ENCODE data around the gene KLHL29. TPM values are rescaled to one million over a fixed set of nuclear protein-coding genes. Genes with fewer than 3 reads are reported as not detected.
A peak's percentile ranks its signal among the peaks of the same experiment; 100 is the strongest.

Gene KLHL29
- total RNA-seq, 1 donor from 2014 or later: 8.4 TPM

GRCh38 chr2:23567161-23567756 is 182.3 kb downstream of the KLHL29 start:
- Mint-ChIP-seq H3K4me3 (no peak overlapping the region), H3K9me3 (no peaks in the 10 kb centered on the region), H3K27ac (ENCODE audit: unreplicated experiment) (no peak overlapping the region), H3K36me3 (ENCODE audit: low read depth) (no peaks in the 10 kb centered on the region), H3K4me1 (peaks cover 46% of the 10 kb centered on the region), H3K27me3 (ENCODE audit: low read depth) (no peaks in the 10 kb centered on the region)
- no peak for TF ChIP-seq CTCF (conservative IDR thresholded peaks at IDR 0.05)
- no peak for DNase-seq (ENCODE audit: low read depth, low spot score)

- H3K4me1 Mint-ChIP-seq: peaks cover 45% of the 10 kb centered on the region
- H3K36me3 Mint-ChIP-seq (ENCODE audit: low read depth): no peaks in the 10 kb centered on the region
- H3K27me3 Mint-ChIP-seq (ENCODE audit: low read depth): no peaks in the 10 kb centered on the region
- no peaks in the 10 kb centered on the region for H3K9me3 Mint-ChIP-seq
- H3K4me3 Mint-ChIP-seq: no peak overlapping the region
- TF ChIP-seq CTCF (conservative IDR thresholded peaks at IDR 0.05): no peak
- no peak overlapping the region for H3K27ac Mint-ChIP-seq (ENCODE audit: unreplicated experiment)
- DNase-seq (ENCODE audit: low read depth, low spot score): no peak
These were observed 183.2 kb downstream of the KLHL29 start for GRCh38 chr2:23568211-23568610.

GRCh38 chr2:23568626-23569190 is 183.7 kb downstream of the KLHL29 start:
- TF ChIP-seq CTCF (conservative IDR thresholded peaks at IDR 0.05): no peak
- H3K27me3 Mint-ChIP-seq (ENCODE audit: low read depth): no peaks in the 10 kb centered on the region

GRCh38 chr2:23569761-23570365 is 184.9 kb downstream of the KLHL29 start:
- no peak for TF ChIP-seq CTCF (conservative IDR thresholded peaks at IDR 0.05)
- Mint-ChIP-seq H3K9me3 (no peaks in the 10 kb centered on the region), H3K4me3 (no peak overlapping the region), H3K27me3 (ENCODE audit: low read depth) (no peaks in the 10 kb centered on the region), H3K36me3 (ENCODE audit: low read depth) (no peaks in the 10 kb centered on the region), H3K27ac (ENCODE audit: unreplicated experiment) (no peak overlapping the region), H3K4me1 (peaks cover 37% of the 10 kb centered on the region)
- DNase-seq (ENCODE audit: low read depth, low spot score): no peak

More at GRCh38 chr2:23568626-23569190, 183.7 kb downstream of the KLHL29 start:
- Mint-ChIP-seq H3K4me3 (no peak overlapping the region), H3K36me3 (ENCODE audit: low read depth) (no peaks in the 10 kb centered on the region), H3K9me3 (no peaks in the 10 kb centered on the region), H3K27ac (ENCODE audit: unreplicated experiment) (no peak overlapping the region), H3K4me1 (peaks cover 40% of the 10 kb centered on the region)
- no peak for DNase-seq (ENCODE audit: low read depth, low spot score)

GRCh38 chr2:23571085-23571484 is 186.1 kb downstream of the KLHL29 start:
- DNase-seq (ENCODE audit: low read depth, low spot score): no peak
- Mint-ChIP-seq H3K4me1 (peaks cover 33% of the 10 kb centered on the region), H3K27ac (ENCODE audit: unreplicated experiment) (peak overlapping the region; percentile 71), H3K27me3 (ENCODE audit: low read depth) (no peaks in the 10 kb centered on the region), H3K4me3 (no peak overlapping the region), H3K9me3 (no peaks in the 10 kb centered on the region), H3K36me3 (ENCODE audit: low read depth) (no peaks in the 10 kb centered on the region)
- TF ChIP-seq CTCF (conservative IDR thresholded peaks at IDR 0.05): no peak
